Measurements from ENCODE around the gene SLA2. TPM values are rescaled to one million over a fixed set of nuclear protein-coding genes. Genes with fewer than 3 reads are reported as not detected.

SLA2 gene
- total RNA-seq, 1 experiment from 2014 or later = not detected

- H3K27ac ChIP-seq (ENCODE audit: low read depth, low read length, poor library complexity, severe bottlenecking) = no peak overlapping the region
- CTCF ChIA-PET = interaction anchor here (0.6 kb wide), 1 partner anchor 1340 kb away, joined by 8 read pairs; no protein-coding TSS in a partner anchor
- H3K4me1 ChIP-seq (ENCODE audit: insufficient read depth, low read length, poor library complexity, severe bottlenecking) = peaks cover 6% of the 10 kb centered on the region
- intact Hi-C loops (cut with micrococcal nuclease; ENCODE audit: unreplicated experiment) = no loop called here
- BruUV-seq (replicated peaks) = no TSS peak
- no peak for DNase-seq (ENCODE audit: low spot score)
- POLR2A ChIA-PET (ENCODE audit: low non-redundant PET) = no interaction called here
- no peak for TF ChIP-seq CTCF (conservative IDR thresholded peaks at IDR 0.05; ENCODE audit: low read depth, low read length)
- no peak for TF ChIP-seq EZH2 (IDR thresholded peaks at IDR 0.05; ENCODE audit: borderline replicate concordance, low read depth, low read length, poor library complexity, severe bottlenecking)
- peaks cover 52% of the 10 kb centered on the region for H3K36me3 ChIP-seq (ENCODE audit: insufficient read depth, low read length, poor library complexity, severe bottlenecking)
- no peaks in the 10 kb centered on the region for H3K9me3 ChIP-seq (ENCODE audit: low read depth, low read length, poor library complexity, severe bottlenecking)
- H3K4me3 ChIP-seq (ENCODE audit: low read depth, low read length, poor library complexity, severe bottlenecking) = no peak overlapping the region
- no peaks in the 10 kb centered on the region for H3K27me3 ChIP-seq (replicated peaks; ENCODE audit: insufficient read depth, low read depth, low read length, poor library complexity)
Measured at GRCh38 chr20:36593347-36593929, 52.6 kb downstream of the SLA2 start.

- H3K9me3 ChIP-seq (ENCODE audit: low read depth, low read length, poor library complexity, severe bottlenecking) = no peaks in the 10 kb centered on the region
- peaks cover 57% of the 10 kb centered on the region for H3K36me3 ChIP-seq (ENCODE audit: insufficient read depth, low read length, poor library complexity, severe bottlenecking)
- peaks cover 6% of the 10 kb centered on the region for H3K4me1 ChIP-seq (ENCODE audit: insufficient read depth, low read length, poor library complexity, severe bottlenecking)
- ChIA-PET CTCF (interaction anchor here (0.7 to 1.5 kb wide), 2 partner anchors 44 to 86 kb away, joined by 3 to 5 read pairs; no protein-coding TSS in a partner anchor), POLR2A (ENCODE audit: low non-redundant PET) (no interaction called here)
- no TSS peak for BruUV-seq (replicated peaks)
- H3K27me3 ChIP-seq (replicated peaks; ENCODE audit: insufficient read depth, low read depth, low read length, poor library complexity) = no peaks in the 10 kb centered on the region
- intact Hi-C loops (cut with micrococcal nuclease; ENCODE audit: unreplicated experiment) = loop anchor here (1.0 kb wide), 1 partner anchor 36 kb away; no protein-coding TSS in a partner anchor
- no peak overlapping the region for H3K27ac ChIP-seq (ENCODE audit: low read depth, low read length, poor library complexity, severe bottlenecking)
- peak; percentile 65 for DNase-seq (ENCODE audit: low spot score)
- TF ChIP-seq EZH2 (IDR thresholded peaks at IDR 0.05; ENCODE audit: borderline replicate concordance, low read depth, low read length, poor library complexity, severe bottlenecking) (no peak), CTCF (conservative IDR thresholded peaks at IDR 0.05; ENCODE audit: low read depth, low read length) (peak; percentile 62)
- no peak overlapping the region for H3K4me3 ChIP-seq (ENCODE audit: low read depth, low read length, poor library complexity, severe bottlenecking)
Measured at GRCh38 chr20:36591854-36592641, 53.9 kb downstream of the SLA2 start.

- H3K27ac ChIP-seq (ENCODE audit: low read depth, low read length, poor library complexity, severe bottlenecking) = no peak overlapping the region
- no peaks in the 10 kb centered on the region for H3K9me3 ChIP-seq (ENCODE audit: low read depth, low read length, poor library complexity, severe bottlenecking)
- H3K4me1 ChIP-seq (ENCODE audit: insufficient read depth, low read length, poor library complexity, severe bottlenecking) = peaks cover 6% of the 10 kb centered on the region
- no peak for TF ChIP-seq CTCF (conservative IDR thresholded peaks at IDR 0.05; ENCODE audit: low read depth, low read length)
- no peak for TF ChIP-seq EZH2 (IDR thresholded peaks at IDR 0.05; ENCODE audit: borderline replicate concordance, low read depth, low read length, poor library complexity, severe bottlenecking)
- H3K36me3 ChIP-seq (ENCODE audit: insufficient read depth, low read length, poor library complexity, severe bottlenecking) = peaks cover 61% of the 10 kb centered on the region
- intact Hi-C loops (cut with micrococcal nuclease; ENCODE audit: unreplicated experiment) = no loop called here
- DNase-seq (ENCODE audit: low spot score) = no peak
- ChIA-PET CTCF (interaction anchor here (1.5 kb wide), 1 partner anchor 85 kb away, joined by 5 read pairs; no protein-coding TSS in a partner anchor), POLR2A (ENCODE audit: low non-redundant PET) (no interaction called here)
- H3K4me3 ChIP-seq (ENCODE audit: low read depth, low read length, poor library complexity, severe bottlenecking) = no peak overlapping the region
- no TSS peak for BruUV-seq (replicated peaks)
- no peaks in the 10 kb centered on the region for H3K27me3 ChIP-seq (replicated peaks; ENCODE audit: insufficient read depth, low read depth, low read length, poor library complexity)
Measured at GRCh38 chr20:36591281-36591680, 54.7 kb downstream of the SLA2 start.

All from A673 (cell line).